Stimulated activated CD4-positive, alpha-beta T cell treated with anti-CD3 and anti-CD28 coated beads, TNF-alpha, amount 100 ng/mL, for 4 hours (primary cell): ENCODE measurements around the gene CELF4.

ENCODE experiments used
- DNase-seq, 3 experiments: peaks; one replicate each; pipeline ENCODE4 v3.0.0-alpha.2; 2020; ENCODE audit warnings: low read depth in 3 of 3

CELF4 gene

GRCh38 chr18:37565101-37565976 lies at the start of gene CELF4:
CELF4 (minus strand) TSS chr18:37565798.
- no peak for DNase-seq

- no peak for DNase-seq
These were observed 47.6 kb upstream of the CELF4 start for GRCh38 chr18:37613253-37613565.

GRCh38 chr18:37612524-37613252 lies 47.1 kb upstream of the CELF4 start:
- no peak for DNase-seq

GRCh38 chr18:37611614-37612279 lies 46.1 kb upstream of the CELF4 start:
- DNase-seq: no peak

- DNase-seq: no peak
These were observed 43.3 kb upstream of the CELF4 start for GRCh38 chr18:37608876-37609275.

- DNase-seq: no peak
These were observed 41.7 kb upstream of the CELF4 start for GRCh38 chr18:37607281-37607680.

GRCh38 chr18:37604032-37604431 lies 38.4 kb upstream of the CELF4 start:
- no peak for DNase-seq

- DNase-seq: no peak
These were observed 33.6 kb upstream of the CELF4 start for GRCh38 chr18:37598966-37599896.

GRCh38 chr18:37598396-37598795 lies 32.8 kb upstream of the CELF4 start:
- DNase-seq: no peak

- no peak for DNase-seq
These were observed 24.7 kb upstream of the CELF4 start for GRCh38 chr18:37590346-37590745.

GRCh38 chr18:37588289-37588688 lies 22.7 kb upstream of the CELF4 start:
- no peak for DNase-seq

- no peak for DNase-seq
These were observed 21.1 kb upstream of the CELF4 start for GRCh38 chr18:37586656-37587225.

GRCh38 chr18:37584952-37585695 lies 19.5 kb upstream of the CELF4 start:
- no peak for DNase-seq

- DNase-seq: no peak
These were observed 18.6 kb upstream of the CELF4 start for GRCh38 chr18:37584217-37584616.

GRCh38 chr18:37582261-37582660 lies 16.7 kb upstream of the CELF4 start:
- no peak for DNase-seq

GRCh38 chr18:37578886-37579513 lies 13.4 kb upstream of the CELF4 start:
- no peak for DNase-seq

- no peak for DNase-seq
These were observed 12.6 kb upstream of the CELF4 start for GRCh38 chr18:37578182-37578678.

GRCh38 chr18:37577051-37577611 lies 11.5 kb upstream of the CELF4 start:
- no peak for DNase-seq

- DNase-seq: no peak
These were observed 10.0 kb upstream of the CELF4 start for GRCh38 chr18:37575646-37576045.
